COLO668 (cell line): Measurements from ENCODE around the gene SNTB2.
A peak's percentile ranks its signal among the peaks of the same experiment; 100 is the strongest.
"Not testable (repeated sequence)": the region's sequence is repeated elsewhere in the genome, so short reads cannot be mapped to it uniquely, and the experiment has no call there.

ENCODE experiments used
- DNase-seq: peaks from one replicate; lab custom pipeline; 2025; ENCODE audit not compliant: unreplicated experiment; lab: John Stamatoyannopoulos, UW

SNTB2 gene

DNA sequence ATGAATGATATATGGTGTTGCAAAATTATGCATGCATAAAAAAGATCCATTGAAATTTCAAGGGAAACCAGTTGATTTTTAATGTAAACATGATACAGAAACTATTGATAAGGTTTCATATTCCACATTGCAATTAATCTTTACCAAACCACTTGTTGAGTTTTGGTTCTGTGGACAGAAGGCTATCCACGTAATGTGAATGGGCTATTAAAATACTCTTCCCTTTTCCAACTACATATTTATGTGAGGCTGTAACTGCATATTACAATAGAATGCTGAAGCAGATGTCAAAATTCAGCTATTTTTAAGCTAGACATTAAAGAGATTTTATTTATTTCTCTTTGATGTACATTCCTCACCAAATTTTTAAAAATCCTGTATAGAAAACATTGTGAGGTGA lies 90.4 kb downstream of the SNTB2 start:
- DNase-seq, result no peak

DNA sequence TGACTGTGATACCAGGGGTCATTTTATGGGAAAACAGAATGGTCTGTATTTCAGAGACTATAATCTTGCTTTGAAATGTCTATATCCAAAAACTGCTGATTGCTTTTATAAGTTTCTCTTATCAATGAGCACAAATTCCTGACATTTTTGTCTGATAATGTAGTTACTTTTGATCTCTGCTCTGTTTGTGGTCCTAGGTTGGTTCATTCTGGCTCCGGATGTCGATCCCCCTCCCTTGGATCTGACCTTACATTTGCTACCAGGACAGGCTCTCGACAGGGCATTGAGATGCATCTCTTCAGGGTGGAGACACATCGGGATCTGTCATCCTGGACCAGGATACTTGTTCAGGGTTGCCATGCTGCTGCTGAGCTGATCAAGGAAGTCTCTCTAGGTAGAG lies 96.9 kb downstream of the SNTB2 start:
- no peak for DNase-seq

DNA sequence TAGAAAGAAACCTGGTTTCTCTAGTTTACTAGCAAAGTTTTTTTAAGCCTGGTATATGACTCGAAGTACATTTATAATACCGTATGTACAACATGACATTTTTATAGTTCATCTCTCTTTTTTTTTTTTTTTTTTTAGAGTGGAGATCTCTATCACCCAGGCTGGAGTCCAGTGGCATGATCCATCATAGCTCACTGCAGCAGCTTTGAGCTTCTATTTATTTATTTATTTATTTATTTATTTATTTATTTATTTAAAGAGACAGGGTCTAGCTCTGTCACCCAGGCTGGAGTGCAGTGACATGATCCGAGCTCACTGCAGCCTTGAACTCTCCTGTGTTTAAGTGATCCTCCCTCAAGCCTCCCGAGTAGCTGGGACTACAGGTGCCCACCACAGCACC lies 98.3 kb downstream of the SNTB2 start:
- DNase-seq, result no peak

DNA sequence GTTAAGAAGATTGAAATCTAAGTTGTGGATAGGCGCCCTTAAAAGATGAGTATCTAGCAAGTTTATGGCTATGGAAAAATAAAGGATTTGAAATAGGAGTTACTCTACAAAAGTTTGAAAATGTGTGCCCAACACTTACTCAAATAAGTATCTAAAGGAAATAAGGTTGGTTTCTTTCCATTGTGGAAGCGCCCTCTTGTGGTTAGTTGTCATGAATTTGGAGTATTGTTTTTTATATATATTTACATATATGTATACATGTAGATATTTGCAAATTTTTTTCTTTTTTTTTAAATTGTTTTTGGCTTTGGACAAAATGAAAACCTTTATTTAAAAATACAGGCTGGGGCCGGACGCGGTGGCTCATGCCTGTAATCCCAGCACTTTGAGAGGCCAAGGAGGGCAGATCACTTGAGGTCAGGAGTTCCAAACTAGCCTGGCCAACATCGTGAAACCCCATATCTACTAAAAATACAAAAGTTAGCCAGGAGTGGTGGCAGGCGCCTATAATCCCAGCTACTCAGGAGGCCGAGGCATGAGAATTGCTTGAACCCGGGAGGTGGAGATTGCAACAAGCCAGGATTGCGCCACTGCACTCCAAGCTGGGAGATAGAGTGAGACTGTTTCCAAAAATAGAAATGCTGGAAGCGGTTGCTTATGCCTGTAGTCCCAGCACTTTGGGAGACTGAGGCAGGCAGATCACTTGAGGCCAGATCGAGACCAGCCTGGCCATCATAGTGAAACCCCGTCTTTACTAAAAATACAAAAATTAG lies 100.2 kb downstream of the SNTB2 start:
- peak; percentile 17 for DNase-seq

DNA sequence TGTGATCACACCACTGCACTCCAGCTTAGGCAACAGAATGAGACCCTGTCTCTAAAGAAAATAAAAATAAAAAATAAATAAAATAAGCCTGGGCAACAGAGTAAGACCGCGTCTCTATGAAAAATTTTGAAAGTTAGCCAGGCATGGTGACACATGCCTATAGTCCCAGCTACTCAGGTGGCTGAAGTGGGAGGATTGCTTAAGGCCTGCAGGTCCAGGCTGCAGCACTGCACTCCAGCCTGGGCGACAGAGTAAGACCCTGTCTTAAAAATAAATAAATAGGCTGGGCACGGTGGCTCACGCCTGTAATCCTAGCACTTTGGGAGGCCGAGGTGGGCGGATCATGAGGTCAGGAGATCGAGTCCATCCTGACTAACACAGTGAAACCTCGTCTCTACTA lies 104.7 kb downstream of the SNTB2 start:
- not testable (repeated sequence) for DNase-seq

DNA sequence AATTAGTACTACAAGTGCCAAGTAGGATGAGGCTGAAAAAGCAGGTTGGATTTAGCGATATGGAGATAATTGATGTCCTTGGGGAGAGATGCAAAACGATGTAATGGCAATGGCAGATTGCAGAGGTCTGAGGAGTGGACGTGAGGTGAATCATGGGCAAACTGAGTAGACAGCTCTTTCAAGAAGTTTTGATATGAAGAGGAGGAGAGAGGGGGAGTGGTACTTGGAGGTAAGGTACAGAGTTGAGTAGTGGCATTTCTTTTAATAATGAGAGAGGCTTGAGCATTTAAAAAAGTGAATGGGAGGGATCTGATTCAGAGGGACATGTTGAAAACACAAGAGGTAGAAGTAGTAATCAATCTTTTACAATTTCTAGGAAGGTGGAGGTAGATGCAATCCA lies 106.4 kb downstream of the SNTB2 start:
- no peak for DNase-seq

DNA sequence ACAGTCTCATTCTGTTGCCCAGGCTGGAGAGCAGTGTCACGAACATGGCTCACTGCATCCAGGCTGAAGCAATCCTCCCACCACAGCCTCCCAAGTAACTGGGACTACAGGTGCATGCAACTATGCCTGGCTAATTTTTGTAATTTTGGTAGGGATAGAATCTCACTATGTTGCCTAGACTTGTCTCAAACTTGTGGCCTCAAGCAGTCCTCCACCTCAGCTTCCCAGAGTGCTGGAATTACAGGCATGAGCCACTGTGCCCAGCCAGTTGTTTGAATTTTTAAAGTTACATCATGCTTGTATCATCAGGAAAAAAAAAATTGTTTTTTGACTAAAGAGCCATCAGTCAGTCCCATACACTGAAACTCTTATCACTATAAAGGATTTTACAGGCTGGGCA lies 107.1 kb downstream of the SNTB2 start:
- DNase-seq, result no peak

DNA sequence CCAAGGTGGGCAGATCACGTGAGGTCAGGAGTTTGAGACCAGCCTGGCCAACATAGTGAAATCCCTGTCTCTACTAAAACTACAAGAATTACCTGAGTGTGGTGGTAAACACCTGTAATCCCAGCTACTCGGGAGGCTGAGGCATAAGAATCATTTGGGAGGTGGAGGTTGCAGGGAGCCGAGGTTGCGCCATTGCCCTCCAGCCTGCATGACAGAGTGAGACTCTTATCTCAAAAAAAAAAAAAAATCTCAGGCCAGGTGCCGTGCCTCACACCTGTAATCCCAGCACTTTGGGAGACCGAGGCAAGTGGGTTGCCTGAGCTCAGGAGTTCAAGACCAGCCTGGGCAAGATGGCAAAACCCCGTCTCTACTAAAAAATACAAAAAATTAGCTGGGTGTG lies 109.8 kb downstream of the SNTB2 start:
- not testable (repeated sequence) for DNase-seq

DNA sequence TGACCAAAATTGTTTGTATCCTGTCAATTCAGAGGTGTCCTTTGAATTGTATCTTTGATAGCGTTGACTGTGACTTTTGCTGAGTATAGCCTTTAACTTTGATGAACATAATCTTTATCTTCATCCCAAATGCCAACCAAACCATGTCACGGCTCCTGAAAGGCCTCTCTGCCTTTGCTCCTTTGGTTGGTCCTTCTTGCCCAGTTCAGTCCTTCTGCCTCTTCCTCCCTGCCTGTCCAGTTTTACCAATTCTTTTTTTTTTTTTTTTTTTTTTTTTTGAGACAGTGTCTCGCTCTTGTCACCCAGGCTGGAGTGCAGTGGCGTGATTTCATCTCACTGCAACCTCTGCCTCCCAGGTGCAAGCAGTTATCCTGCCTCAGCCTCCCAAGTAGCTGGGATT lies 111.3 kb downstream of the SNTB2 start:
- DNase-seq, result no peak

DNA sequence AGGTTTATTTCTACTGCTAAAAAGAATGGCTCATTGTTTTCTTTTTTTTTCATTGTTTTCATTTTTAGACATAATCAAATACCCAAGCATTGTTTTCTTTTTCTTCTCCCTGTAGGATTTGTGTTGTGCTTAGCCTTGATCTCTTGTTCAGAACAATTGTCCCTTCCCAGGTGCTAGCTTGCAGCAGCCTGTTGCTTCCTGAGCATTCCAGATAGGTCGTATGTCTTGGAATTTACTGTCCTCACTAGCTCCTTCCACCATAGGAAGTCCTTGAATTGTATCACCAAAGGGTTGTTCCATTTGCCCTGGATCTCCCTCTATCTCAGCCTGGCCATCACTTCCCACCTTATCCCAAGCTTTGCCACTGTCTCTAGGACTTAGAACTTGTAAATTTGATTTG lies 114.2 kb downstream of the SNTB2 start:
- no peak for DNase-seq

DNA sequence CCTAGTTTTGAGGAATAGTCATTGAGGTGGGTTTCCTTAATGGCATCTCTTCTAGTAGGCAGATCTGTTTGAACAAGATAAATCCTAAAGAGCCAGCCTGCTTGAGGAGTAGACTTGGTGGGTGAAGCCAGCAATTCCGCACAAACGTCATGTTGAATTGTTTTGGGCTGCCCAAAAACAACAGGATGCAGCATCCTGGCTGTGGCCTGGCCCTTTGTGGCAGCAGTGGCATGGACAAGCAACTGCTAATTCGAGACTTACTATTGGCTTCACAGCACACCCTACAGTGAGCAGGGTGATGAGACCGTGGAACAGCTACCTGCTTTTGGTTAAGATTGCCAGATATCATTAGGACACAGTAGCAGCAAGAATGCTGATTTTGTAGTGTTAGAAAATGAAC lies 114.9 kb downstream of the SNTB2 start:
- DNase-seq, result no peak

DNA sequence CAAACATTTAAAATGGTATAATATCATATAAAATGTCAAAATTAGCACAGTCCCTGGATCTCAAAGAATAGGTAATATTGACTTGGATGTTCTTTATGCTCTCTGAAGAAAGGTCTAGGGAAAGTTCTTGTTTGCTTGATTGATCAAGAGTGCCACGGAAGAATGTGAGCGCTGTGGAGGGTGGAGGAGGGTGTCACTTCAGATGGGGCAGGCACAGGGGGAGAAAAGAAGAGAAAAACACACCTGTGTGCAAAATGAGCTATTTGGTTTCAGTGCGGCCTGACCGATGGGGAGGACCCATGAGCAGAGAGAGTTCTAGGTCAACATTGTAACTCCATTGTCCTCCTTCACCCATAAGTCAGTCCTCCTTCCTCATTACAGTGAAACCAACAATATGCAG lies 115.3 kb downstream of the SNTB2 start:
- DNase-seq, result no peak

DNA sequence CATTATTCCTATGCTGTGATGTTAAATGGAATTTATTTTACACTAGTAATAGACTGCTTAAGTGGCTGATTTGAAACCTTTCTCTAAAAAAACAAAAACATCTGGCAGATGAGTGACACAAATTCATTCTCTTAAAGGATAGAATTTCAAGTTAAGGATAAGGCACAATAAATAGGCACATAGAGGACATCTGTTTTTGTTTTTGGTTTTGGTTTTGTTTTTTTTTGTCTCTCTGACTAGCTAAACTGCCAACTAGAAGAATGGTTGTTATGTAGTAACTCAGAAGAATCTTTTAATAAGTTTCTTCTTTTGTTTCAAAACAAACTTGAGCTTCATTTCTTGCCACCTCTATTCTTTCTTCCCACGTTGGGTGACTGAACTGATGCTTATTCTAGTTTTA lies 119.1 kb downstream of the SNTB2 start:
- DNase-seq, result no peak

DNA sequence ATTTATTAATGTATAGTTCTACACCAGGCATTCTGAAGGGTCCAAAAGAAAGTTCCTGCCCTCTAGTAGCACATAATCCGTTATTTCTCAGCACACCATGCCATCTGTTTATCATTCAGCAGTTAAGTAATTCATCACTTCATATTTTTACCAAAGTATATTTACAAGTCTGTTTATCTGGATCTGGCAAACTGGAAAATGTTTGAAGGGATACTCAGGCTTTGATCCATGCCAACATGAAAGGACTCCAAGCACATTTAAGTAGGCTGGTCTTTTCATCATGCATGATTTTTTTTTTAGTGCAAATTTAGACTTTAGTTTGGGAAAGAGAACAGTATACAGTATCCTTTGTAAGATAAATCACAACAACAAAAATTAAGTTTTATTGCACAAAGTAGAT lies 120.1 kb downstream of the SNTB2 start:
- DNase-seq, result no peak

DNA sequence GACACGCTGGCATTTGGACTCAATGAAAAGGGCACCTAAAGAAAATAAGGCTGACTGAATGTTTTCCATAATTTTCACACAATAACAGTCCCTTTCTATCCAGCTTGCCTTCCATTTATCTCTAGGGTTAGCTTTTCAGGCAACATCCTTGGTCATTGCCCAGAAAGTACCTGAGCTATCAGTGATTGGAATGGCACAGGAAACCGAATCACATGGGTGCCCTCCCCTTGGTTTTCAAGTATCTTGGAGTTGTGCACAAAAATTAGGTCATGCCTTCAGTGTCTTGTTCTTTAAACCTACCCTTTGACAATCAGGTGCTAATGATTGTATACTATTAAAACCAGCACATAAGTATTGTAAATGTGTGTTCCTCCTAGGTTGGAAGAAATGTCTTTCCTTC lies 120.9 kb downstream of the SNTB2 start:
- DNase-seq, result no peak

DNA sequence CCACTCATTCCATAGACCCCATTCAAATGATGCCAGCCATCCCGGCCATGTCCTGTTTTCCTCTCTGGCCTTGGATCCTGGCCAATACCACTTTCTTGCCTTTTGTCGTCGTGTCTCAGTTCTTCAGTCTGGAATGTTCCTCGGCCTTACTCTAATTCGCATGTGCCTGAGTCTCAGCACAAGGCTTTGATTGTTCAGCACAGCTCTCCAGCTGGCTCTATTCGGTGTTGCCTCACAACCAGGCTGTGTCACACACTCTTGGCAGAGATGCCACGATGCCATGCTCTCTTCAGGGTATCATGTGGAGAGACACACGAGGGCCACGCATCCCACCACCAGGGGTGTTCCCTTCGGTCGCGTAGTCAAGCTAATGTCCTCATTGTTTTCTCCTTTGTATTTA lies 122.4 kb downstream of the SNTB2 start:
- DNase-seq, result no peak

DNA sequence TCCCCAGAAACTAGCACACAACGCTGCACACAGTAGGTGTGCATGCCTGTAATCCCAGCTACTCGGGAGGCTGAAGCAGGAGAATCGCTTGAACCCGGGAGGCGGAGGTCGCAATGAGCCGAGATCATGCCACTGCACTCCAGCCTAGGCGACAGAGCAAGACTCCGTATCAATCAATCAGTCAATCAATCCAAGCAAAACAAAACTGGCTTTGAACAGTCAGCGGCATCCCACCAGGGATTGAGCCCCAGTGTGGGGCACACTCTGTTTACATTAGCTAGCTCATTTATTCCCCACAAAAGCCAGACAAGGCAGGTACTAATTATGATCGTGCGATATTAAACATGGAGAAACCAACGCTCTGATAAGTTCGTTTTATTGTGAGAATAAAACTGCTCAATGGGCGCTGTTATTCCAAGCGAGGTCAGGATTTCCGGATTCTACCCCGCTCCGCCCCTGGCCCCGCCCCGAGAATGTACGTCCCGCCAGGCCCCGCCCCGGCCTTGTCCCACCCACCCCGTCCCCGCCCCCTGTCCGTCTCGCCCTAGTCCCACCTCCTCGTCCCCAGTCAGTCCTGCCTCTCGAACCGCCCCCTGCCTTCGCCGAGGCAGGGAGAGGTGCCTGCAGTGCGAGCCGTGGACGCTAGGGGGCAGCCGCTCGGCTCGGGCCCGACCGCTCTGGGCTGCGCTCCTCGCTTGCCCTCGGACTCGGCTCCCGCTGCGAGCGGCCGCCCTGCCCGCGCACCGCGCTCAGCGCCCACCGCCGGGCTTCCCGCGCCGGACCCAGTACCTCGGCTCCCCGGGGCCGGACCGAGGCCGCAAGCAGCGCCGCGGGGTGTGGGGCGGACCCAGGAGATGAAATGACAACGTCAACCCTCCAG lies 123.9 kb downstream of the SNTB2 start, which contains the start of gene VPS4A:
VPS4A (plus strand) TSS at position 698 of the 880 bp plus-strand sequence; CDS start at position 860, 162 bp downstream.
- DNase-seq, result peak; percentile 97

DNA sequence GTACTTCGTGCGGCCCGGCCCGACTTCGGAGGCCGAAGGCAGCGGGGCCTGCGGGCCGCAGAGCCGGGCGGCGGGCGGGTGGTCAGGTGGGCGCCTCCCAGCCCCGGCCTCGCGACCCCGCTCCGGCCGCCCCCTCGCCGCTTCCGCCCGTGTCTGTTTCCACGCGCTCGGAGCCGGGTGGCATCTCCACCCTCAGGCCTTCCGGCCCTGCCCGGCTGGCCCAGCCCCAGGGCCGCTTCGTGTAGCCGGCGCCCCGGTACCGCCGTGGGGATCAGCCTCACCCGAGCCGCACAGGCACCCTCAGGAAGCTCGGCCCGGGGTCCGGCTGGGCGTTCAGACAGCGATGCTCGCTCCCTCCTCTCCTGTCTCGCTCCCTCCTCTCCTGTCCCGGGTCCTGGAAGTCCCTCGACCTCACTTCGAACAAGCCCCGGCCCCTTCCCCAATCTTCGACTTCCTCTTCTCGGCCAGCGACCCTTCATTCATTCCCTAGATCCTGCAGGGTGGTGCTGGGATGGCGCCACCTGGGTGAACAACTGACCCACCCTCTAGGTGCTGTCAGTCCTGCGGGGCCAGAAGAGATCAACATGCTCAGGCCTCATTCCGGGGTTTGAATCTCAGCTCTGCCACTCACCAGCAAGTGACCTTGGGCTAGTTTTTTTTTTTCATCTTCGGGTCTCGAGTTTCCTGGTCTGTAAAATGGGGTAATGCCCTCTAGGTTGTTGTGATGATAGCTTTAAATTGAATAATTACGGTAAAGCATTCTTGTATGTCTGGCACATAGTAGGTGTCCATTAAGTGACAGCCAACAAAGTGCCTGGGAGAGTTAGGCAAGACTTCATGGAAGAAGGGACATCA lies 124.8 kb downstream of the SNTB2 start:
- peak; percentile 66 for DNase-seq

DNA sequence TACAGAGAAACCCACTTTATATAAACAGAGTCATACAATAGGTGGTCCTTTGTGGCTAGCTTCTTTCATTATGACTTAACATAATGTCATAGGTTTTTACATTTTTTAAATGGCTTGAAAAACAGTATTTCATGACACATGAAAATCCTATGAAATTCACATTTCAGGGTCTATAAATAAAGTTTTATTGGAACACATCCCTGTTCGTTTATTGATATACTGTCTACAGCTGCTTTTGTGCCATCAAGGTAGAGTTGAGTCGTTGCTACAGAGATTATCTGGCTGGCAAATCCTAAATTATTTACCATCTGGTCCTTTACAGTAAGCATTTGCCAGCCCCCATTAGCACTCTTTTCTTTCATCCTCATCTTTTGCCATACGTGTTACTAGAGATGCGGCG lies 126.5 kb downstream of the SNTB2 start:
- no peak for DNase-seq

DNA sequence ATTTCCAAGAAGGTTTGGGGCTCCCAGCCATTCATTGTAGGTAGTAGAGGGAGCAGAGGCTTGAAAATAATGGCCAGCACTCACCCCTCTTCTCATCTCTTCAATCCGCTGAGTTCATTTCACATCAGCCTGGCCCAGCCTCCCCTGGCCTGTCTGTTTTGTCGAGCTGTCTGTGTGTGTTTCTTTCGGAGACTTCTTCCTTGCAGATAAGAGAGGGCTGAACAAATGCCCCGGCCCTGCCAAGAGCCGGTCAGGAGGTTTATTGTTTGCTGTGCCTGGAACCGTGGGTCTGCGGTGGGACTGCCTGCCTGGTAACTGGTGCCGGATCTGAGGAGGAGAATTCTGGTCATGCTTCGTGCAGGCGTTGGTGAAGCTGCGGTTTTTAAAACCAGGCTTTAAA lies 127.6 kb downstream of the SNTB2 start:
- no peak for DNase-seq
